ENCODE data around the gene UNC13B. TPM values are rescaled to one million over a fixed set of nuclear protein-coding genes. Genes with fewer than 3 reads are reported as not detected.

Gene UNC13B
- total and polyA plus RNA-seq, 2 of the 13 experiments (the other 11 are each of a cell fraction or from before 2014, with no cell fraction given), result 14.0 to 18.3 TPM

DNA sequence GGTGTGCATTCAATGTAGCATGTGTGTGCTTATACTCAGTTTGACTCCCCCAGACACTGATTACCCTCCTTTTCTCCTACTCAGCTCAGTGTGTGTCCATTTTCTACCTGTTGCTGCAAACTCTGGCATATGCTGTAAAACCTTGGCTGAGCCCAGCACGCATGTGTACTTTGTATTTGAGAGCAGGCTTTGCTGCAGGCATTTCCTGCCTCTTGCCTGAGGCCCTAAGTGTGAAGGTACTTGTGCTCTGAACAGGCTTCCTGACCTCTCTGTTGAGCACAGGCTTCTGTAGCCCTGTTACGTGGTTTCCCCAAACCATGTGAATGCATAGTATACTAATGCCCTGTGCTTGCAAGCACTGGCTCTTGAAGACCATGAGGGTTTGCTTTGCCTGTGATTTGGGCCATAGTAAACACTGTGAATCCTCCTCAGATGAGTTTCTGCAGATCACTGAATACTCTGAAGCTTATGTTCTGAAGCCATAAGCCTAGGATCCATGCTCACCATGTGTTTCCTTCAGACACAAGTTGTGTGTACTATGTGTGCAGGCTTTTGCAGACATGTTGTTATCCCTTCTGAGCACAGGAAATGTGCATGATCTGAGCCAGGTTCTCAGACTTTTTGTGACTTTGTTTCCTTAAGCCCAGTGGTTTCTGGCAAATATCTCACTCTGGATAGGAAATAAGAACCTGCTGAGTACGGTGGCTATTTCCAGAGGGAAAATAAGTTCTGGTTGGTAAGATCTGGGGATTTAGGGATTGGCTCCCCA lies 203.2 kb downstream of the UNC13B start:
- intact Hi-C loops (cut with micrococcal nuclease; ENCODE audit: unreplicated experiment) (no loop called here), in situ Hi-C loops (cut with HindIII; ENCODE audit: extremely low pct_ligation_motif_present, low pct_unique_long_range_greater_than_20kb) (no loop called here)
- CTCF ChIA-PET (ENCODE audit: low intra/inter-chr PET ratio, low total read pairs), result no interaction called here
- Histone ChIP-seq H3K9ac (ENCODE audit: insufficient read depth, low read depth, low read length) (no peak overlapping the region), H3K4me2 (ENCODE audit: low read depth, low read length) (no peak overlapping the region), H2AFZ (ENCODE audit: low read length) (no peak overlapping the region), H3K4me3 (replicated peaks in 1 of 3; ENCODE audit: insufficient read depth in 1 of 3, low read depth in 2 of 3, low read length in 3 of 3) (no peak overlapping the region), H3K36me3 (replicated peaks in 1 of 2; ENCODE audit: control insufficient read depth in 1 of 2, insufficient read depth in 2 of 2, low read length in 2 of 2) (peaks cover 2 to 3% of the 10 kb centered on the region in 2 experiments; a peak in 1 of 5 replicates), H3K9me3 (ENCODE audit: low read length) (no peaks in the 10 kb centered on the region), H3K79me2 (ENCODE audit: insufficient read depth, low read length) (no peaks in the 10 kb centered on the region), H3K27ac (ENCODE audit: extremely low read length, insufficient read depth, low read length) (no peak overlapping the region), H4K20me1 (ENCODE audit: insufficient read depth, low read length) (no peaks in the 10 kb centered on the region), H3K4me1 (ENCODE audit: insufficient read depth, low read length) (0 out of 2 replicates have a peak, but pooled peaks cover 6% of the 10 kb centered on the region), H3K27me3 (ENCODE audit: control insufficient read depth in 1 of 2, insufficient read depth in 2 of 2, low read length in 2 of 2) (no peaks in the 10 kb centered on the region)
- BruUV-seq (replicated peaks), result no TSS peak
- DNase-seq (ENCODE audit: low spot score) (no peak), FAIRE-seq (no peak), ATAC-seq (peak; percentile 58; the same call in 2 of the 3 replicates)
- WGBS (ENCODE audit: low lambda C conversion rate), result 91% methylated on average over 3 of the region's 3 CpGs
- TF ChIP-seq, protein P1, sequence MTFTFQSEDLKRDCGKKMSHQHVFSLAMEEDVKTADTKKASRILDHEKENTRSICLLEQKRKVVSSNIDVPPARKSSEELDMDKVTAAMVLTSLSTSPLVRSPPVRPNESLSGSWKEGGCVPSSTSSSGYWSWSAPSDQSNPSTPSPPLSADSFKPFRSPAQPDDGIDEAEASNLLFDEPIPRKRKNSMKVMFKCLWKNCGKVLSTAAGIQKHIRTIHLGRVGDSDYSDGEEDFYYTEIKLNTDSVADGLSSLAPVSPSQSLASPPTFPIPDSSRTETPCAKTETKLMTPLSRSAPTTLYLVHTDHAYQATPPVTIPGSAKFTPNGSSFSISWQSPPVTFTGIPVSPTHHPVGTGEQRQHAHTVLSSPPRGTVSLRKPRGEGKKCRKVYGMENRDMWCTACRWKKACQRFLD (CRISPR knock-in tag; IDR thresholded peaks at IDR 0.05; ENCODE audit: borderline replicate concordance), result no peak
- no peak for TF ChIP-seq SMARCC2 (IDR thresholded peaks at IDR 0.05)
- 0 out of 2 replicates have a peak, but pooled peaks have one; percentile 35 for TF ChIP-seq ZNF761 (CRISPR knock-in tag; conservative IDR thresholded peaks at IDR 0.05)
- no peak for TF ChIP-seq ZNF543 (CRISPR knock-in tag; IDR thresholded peaks at IDR 0.05)
- no peak for TF ChIP-seq ETV6 (CRISPR knock-in tag; conservative IDR thresholded peaks at IDR 0.05)
- TF ChIP-seq POLR2AphosphoS5 (IDR thresholded peaks at IDR 0.05; ENCODE audit: low read depth, low read length), result no peak
- POLR2A ChIA-PET, result no interaction called here

DNA sequence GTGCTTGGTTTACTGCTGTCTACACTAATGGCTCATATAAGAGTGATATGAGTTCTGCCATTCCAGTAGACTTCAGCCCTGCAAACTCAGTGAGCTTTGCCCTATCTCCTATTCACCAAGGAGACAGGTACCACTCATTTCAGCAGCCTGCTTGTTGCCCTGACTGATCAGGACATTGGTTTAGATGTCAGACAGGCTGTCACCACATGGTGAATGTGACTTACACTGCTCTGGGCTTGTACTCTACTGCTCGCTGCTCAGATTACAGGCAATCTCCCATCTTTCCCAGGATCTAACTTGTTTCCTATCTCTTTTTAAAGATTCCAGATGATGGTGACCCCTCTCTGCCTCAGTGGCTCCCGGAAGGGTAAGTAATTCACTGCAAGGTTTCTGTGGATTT lies 204.8 kb downstream of the UNC13B start:
- Histone ChIP-seq H3K27ac (ENCODE audit: extremely low read length, insufficient read depth, low read length) (no peak overlapping the region), H3K27me3 (ENCODE audit: control insufficient read depth in 1 of 2, insufficient read depth in 2 of 2, low read length in 2 of 2) (no peaks in the 10 kb centered on the region), H3K4me1 (ENCODE audit: insufficient read depth, low read length) (0 out of 2 replicates have a peak, but pooled peaks cover 6% of the 10 kb centered on the region), H3K9ac (ENCODE audit: insufficient read depth, low read depth, low read length) (no peak overlapping the region), H3K79me2 (ENCODE audit: insufficient read depth, low read length) (no peaks in the 10 kb centered on the region), H3K4me3 (replicated peaks in 1 of 3; ENCODE audit: insufficient read depth in 1 of 3, low read depth in 2 of 3, low read length in 3 of 3) (no peak overlapping the region), H3K36me3 (replicated peaks in 1 of 2; ENCODE audit: control insufficient read depth in 1 of 2, insufficient read depth in 2 of 2, low read length in 2 of 2) (peaks cover 2 to 3% of the 10 kb centered on the region in 2 experiments; a peak in 2 of 5 replicates), H4K20me1 (ENCODE audit: insufficient read depth, low read length) (no peaks in the 10 kb centered on the region), H3K4me2 (ENCODE audit: low read depth, low read length) (no peak overlapping the region), H3K9me3 (ENCODE audit: low read length) (no peaks in the 10 kb centered on the region), H2AFZ (ENCODE audit: low read length) (no peak overlapping the region)
- WGBS (ENCODE audit: low lambda C conversion rate), result 98% methylated on average over 2 of the region's 2 CpGs
- no TSS peak for BruUV-seq (replicated peaks)
- ATAC-seq (no peak), FAIRE-seq (no peak), DNase-seq (ENCODE audit: low spot score) (no peak)
- intact Hi-C loops (cut with micrococcal nuclease; ENCODE audit: unreplicated experiment), result no loop called here
- ChIA-PET CTCF (ENCODE audit: low intra/inter-chr PET ratio, low total read pairs) (no interaction called here), POLR2A (no interaction called here)
- in situ Hi-C loops (cut with HindIII; ENCODE audit: extremely low pct_ligation_motif_present, low pct_unique_long_range_greater_than_20kb), result no loop called here
- no peak for TF ChIP-seq ZNF567 (CRISPR knock-in tag; IDR thresholded peaks at IDR 0.05; ENCODE audit: borderline replicate concordance)
- no peak for TF ChIP-seq ZFP36L1 (CRISPR knock-in tag; IDR thresholded peaks at IDR 0.05)
- TF ChIP-seq, protein P2, sequence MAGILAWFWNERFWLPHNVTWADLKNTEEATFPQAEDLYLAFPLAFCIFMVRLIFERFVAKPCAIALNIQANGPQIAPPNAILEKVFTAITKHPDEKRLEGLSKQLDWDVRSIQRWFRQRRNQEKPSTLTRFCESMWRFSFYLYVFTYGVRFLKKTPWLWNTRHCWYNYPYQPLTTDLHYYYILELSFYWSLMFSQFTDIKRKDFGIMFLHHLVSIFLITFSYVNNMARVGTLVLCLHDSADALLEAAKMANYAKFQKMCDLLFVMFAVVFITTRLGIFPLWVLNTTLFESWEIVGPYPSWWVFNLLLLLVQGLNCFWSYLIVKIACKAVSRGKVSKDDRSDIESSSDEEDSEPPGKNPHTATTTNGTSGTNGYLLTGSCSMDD (CRISPR knock-in tag; IDR thresholded peaks at IDR 0.05), result no peak
- no peak for TF ChIP-seq KLF13 (CRISPR knock-in tag; IDR thresholded peaks at IDR 0.05)
- no peak for TF ChIP-seq ZNF674 (CRISPR knock-in tag; IDR thresholded peaks at IDR 0.05; ENCODE audit: low read depth)
- no peak for TF ChIP-seq ZBTB1 (CRISPR knock-in tag; IDR thresholded peaks at IDR 0.05; ENCODE audit: borderline replicate concordance)
- TF ChIP-seq ZNF20 (CRISPR knock-in tag; IDR thresholded peaks at IDR 0.05), result no peak
- TF ChIP-seq ZNF33A (CRISPR knock-in tag; IDR thresholded peaks at IDR 0.05; ENCODE audit: borderline replicate concordance), result no peak
- TF ChIP-seq, protein P3, sequence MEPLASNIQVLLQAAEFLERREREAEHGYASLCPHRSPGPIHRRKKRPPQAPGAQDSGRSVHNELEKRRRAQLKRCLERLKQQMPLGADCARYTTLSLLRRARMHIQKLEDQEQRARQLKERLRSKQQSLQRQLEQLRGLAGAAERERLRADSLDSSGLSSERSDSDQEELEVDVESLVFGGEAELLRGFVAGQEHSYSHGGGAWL (CRISPR knock-in tag; IDR thresholded peaks at IDR 0.05), result no peak
- TF ChIP-seq CENPX (CRISPR knock-in tag; IDR thresholded peaks at IDR 0.05), result no peak
- TF ChIP-seq ZNF678 (CRISPR knock-in tag; IDR thresholded peaks at IDR 0.05), result no peak
